HG03103 (cell line): ENCODE results near the gene NFKB1.
"Not testable (repeated sequence)": the region's sequence is repeated elsewhere in the genome, so short reads cannot be mapped to it uniquely, and the experiment has no call there.

Source experiments
- ATAC-seq: cut with Tn5 transposase; IDR thresholded peaks from one replicate; pipeline ENCODE4 v1.9.1; 2021; ENCODE audit warnings: low read depth; ENCODE audit not compliant: unreplicated experiment

NFKB1 gene

GRCh38 chr4:102563000-102563399 is 61.8 kb downstream of the NFKB1 start:
- no peak for ATAC-seq

GRCh38 chr4:102564399-102565059 is 63.4 kb downstream of the NFKB1 start:
- peak; percentile 78 for ATAC-seq

DNA sequence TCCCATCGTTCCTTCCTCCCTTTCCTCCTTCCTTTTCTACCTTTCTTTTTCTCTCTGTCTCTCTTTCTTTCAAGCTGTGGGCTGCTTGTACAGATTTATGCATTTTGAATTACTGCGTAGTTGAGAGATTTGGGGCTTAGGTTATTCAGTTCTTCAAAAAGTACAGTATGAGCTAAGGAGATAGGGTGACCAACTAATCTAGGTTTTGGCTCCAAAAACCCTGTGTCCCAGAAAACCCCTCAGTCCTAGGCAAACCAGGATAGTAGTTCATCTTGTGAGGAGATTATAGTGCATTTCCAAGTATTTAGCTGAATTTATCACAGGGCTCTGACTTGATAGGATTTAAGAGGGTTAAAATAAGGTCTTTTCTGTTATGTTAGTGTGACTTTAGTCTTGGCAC is 64.5 kb downstream of the NFKB1 start:
- ATAC-seq = no peak

- ATAC-seq = no peak
Measured at GRCh38 chr4:102566426-102566825, 65.3 kb downstream of the NFKB1 start.

DNA sequence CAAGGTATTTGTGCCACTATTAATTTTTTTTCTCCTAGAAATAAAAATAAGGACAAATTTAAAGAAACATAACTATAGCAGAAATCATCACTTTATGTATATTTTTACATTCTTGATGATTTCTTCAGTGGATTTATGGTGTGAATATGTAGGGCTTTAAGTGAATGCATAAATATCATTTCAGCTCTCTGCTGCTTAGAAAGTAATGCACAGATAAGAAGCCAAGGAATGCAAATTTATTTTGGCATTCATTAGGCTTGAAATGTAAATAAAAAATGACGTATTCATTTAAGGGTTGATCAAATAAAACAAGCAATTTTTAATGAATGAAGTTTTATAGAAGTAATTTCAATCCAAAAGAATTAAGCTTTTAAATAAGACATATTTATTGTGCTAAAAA is 66.3 kb downstream of the NFKB1 start:
- ATAC-seq = no peak

GRCh38 chr4:102569200-102569599 is 68.0 kb downstream of the NFKB1 start:
- ATAC-seq = no peak

- ATAC-seq = not testable (repeated sequence)
Measured at GRCh38 chr4:102570211-102570610, 69.1 kb downstream of the NFKB1 start.

GRCh38 chr4:102572452-102572851 is 71.3 kb downstream of the NFKB1 start:
- ATAC-seq = no peak

DNA sequence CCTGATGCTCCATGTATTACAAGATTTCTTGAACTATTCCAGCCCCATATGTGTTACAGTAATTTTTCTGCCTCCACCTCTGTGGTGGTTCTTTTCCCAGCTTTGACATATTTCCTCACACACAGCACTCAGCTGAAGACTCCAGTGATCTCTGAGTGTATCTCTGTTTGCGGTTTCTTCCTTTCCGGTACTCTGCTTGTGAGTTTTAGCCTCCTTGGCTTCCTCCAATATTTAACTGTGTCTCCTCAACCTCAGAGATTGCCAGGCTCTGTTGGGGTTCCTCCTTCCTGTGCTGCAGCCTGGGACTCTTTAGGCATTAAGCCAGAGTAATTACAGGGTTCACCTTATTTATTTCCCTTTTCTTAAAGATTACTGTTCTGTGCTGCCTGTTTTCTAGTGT is 73.2 kb downstream of the NFKB1 start:
- no peak for ATAC-seq

DNA sequence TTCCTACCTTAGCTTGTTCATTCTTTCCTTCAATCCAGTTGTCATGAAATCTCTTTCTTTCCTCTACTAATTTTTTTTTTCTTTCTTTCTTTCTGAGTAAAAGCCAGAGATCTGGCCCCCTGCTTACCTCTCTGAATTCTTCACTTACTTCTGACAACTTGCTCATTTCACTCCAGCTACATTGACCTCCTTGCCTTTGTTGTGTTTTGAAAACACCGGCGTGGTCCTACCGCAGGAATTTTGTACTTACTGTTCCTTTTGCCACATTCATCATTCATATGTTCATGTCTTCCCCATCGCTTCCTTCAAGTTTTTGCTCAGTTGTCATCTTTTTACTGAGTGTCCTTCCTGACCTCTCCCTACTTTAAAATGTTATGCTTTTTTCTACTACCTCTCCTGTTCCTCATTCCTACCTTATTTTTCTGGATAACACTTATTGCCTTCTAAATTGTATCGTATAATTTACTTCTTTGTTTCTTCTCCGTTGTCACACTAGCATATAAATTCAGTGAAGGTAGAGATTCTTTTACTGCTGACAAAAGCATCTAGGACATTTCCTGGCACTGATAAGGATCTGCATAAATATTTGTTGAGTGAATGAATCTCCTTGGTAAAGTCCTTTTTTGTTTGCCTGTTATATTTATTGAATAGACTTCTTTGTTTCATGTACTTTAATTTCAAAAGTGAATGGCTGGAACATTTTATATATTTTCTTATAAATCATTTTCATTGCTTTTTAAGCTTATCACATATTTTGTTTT is 74.4 kb downstream of the NFKB1 start:
- ATAC-seq = no peak

DNA sequence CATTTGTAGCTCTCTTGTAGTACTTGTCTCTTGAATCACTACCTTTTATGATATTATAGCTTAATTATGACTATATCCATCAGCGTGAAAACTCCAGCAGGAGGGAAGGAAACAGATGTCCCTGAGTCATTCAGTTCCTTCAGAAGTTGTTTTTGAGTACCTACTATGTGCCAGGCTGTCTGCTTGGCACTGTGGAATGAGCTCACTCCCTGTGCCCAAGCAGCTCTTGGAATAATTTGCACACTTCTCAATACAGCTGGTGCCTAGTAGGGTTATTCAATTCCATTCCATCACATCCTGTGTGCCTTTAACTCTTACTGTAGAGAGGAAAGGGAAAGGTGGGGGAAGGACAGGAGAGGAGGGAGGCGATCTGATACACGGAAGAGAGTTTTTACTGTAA is 77.1 kb downstream of the NFKB1 start:
- no peak for ATAC-seq

DNA sequence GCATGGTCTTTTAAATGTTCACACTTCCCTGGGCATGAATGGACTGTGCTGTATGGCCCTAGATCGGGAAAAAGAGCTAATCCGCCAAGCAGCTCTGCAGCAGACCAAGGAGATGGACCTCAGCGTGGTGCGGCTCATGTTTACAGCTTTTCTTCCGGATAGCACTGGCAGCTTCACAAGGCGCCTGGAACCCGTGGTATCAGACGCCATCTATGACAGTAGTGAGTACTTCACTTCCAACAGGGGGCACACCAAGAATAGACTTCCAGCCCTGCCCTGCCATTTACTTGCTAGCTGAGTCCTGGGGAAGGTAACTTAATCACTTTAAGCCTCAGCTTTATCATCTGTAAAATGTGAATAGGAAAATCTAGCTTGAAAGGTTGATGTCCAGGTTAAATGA is 77.7 kb downstream of the NFKB1 start:
- ATAC-seq = no peak

DNA sequence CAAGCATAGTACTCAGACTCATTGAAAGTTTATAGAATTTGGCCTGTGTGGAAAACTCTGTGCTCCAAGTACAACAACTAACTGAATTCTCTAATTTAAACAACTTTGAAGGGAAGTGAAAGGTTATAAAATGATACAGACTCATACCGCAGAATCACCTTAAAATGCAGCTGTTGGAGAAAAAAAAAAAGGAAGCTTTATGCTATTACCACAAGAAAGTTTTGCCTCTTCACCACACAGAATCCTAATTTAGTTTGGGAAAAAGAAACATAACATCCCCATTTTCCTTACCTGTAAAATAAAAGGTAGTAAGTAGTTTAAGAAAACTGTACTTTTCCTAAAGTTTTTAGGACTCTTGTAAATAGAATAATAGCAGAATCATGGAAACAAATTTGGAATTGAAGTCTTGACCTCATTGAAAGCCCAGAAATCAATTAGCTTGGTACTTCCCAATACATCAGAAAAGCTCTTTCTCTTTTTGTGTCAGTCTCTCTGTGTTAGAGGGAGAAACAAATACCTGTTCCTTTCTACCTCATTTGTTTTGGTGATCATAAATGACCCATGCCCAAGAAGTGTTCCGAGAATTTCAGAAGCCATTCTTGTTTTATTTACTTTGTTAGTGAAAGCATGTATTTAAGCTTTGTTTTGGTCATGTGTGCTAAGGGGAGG is 78.8 kb downstream of the NFKB1 start:
- no peak for ATAC-seq

DNA sequence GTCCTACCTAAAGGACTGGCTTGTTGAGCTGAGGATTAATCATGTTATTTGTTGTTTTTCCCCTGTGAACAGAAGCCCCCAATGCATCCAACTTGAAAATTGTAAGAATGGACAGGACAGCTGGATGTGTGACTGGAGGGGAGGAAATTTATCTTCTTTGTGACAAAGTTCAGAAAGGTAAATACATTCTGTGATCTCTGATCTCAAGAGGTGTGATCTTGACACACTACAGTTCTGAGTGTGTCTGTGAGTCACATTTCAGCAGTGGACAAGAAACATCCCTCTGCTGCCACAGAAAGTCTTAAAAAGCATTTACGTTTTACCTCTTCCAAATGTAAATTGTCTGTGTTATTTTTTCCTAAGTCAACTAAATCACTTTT is 79.3 kb downstream of the NFKB1 start:
- ATAC-seq = no peak

DNA sequence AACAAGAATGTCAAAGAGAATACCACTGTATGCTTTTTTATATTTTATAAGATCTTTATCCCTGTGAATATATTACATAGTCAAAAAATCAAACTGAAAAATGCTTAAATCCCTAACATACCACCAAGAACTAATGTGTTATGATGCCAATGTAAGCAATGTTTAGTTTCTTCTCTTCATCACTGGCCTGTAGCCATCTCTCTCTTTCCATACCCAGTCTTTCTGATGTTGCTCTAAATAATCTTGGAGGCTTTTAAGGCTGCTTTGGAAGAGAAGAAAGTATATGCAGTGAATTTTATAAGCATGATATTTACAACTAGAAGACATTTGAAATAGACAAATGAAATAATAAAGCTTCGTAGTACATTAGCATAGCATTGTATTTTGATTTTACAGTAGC is 82.9 kb downstream of the NFKB1 start:
- ATAC-seq = no peak

- ATAC-seq = no peak
Measured at GRCh38 chr4:102585329-102585728, 84.2 kb downstream of the NFKB1 start.

- peak; percentile 47 for ATAC-seq
Measured at GRCh38 chr4:102586002-102586643, 85.0 kb downstream of the NFKB1 start.

GRCh38 chr4:102586644-102587021 is 85.5 kb downstream of the NFKB1 start:
- peak; percentile 43 for ATAC-seq

- ATAC-seq = no peak
Measured at GRCh38 chr4:102589743-102590142, 88.6 kb downstream of the NFKB1 start.

- ATAC-seq = no peak
Measured at GRCh38 chr4:102592256-102592655, 91.1 kb downstream of the NFKB1 start.

- no peak for ATAC-seq
Measured at GRCh38 chr4:102593147-102593546, 92.0 kb downstream of the NFKB1 start.
